ENCODE measurements around the gene SLC22A23. TPM values are rescaled to one million over a fixed set of nuclear protein-coding genes. Genes with fewer than 3 reads are reported as not detected.

Gene SLC22A23
- total RNA-seq, 1 experiment from 2014 or later: 38.2 TPM

DNA sequence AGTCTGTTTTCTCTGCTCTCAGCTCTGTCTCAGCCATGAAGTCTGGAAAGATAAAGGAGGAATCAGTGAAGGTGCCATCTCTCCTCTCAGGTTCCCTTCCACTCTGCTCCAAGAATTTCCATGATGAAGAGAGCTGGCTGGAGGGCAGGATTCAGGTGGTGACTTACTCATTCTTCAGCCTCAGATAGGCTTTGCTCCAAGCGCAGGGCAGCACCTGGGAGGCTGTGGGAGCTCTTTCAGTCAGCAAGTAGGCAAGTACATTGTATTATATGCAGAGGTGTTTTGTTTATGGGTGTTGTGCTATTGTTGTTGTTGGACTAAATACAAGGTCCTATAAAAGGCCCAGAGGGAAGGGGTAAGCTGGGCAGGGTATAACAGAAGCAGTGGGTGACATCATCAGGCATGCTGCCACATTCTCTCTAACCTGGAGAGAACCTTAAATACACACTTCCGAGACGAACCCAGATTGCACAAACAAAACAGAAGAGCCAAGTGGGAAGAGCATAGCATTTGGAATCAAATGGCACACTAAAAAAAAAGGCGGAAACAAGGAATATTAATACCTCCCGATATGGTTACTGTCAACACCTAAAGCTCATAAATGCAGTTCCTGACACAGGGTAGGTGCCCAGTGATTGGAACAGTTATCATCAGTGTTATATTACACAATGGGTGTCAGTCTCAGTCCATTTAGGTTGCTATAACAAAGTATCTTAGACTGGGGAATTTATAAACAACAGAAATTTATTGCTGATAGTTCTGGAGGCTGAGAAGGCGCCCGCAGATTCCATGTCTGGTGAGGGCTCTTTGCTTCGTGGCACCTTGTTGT lies 212.6 kb downstream of the SLC22A23 start:
- CTCF ChIA-PET: interaction anchor here (0.7 to 1.9 kb wide), 3 partner anchors 8 to 82 kb away, joined by 3 to 12 read pairs (median 3); no protein-coding TSS in a partner anchor
- no peak for ATAC-seq
- peaks cover 12% of the 10 kb centered on the region for H3K4me1 Mint-ChIP-seq

More for the DNA sequence above, 212.6 kb downstream of the SLC22A23 start:
- Mint-ChIP-seq H3K27ac (no peak overlapping the region), H3K27me3 (ENCODE audit: low read depth) (peaks cover 3% of the 10 kb centered on the region; the same call in 1 of the 2 replicates), H3K36me3 (no peaks in the 10 kb centered on the region; the same call in 1 of the 2 replicates), H3K9me3 (no peaks in the 10 kb centered on the region; the same call in 1 of the 2 replicates), H3K4me3 (no peak overlapping the region)
- TF ChIP-seq GRHL2 (CRISPR knock-in tag; IDR thresholded peaks at IDR 0.05; ENCODE audit: insufficient replicate concordance, severe bottlenecking): no peak
- no peak for TF ChIP-seq SP1 (CRISPR knock-in tag; conservative IDR thresholded peaks at IDR 0.05)
- no peak for TF ChIP-seq SOX15 (CRISPR knock-in tag; IDR thresholded peaks at IDR 0.05)
- no peak for TF ChIP-seq CREB1 (CRISPR knock-in tag; IDR thresholded peaks at IDR 0.05)
- no peak for TF ChIP-seq ZNF232 (CRISPR knock-in tag; IDR thresholded peaks at IDR 0.05)
- TF ChIP-seq, protein P1, sequence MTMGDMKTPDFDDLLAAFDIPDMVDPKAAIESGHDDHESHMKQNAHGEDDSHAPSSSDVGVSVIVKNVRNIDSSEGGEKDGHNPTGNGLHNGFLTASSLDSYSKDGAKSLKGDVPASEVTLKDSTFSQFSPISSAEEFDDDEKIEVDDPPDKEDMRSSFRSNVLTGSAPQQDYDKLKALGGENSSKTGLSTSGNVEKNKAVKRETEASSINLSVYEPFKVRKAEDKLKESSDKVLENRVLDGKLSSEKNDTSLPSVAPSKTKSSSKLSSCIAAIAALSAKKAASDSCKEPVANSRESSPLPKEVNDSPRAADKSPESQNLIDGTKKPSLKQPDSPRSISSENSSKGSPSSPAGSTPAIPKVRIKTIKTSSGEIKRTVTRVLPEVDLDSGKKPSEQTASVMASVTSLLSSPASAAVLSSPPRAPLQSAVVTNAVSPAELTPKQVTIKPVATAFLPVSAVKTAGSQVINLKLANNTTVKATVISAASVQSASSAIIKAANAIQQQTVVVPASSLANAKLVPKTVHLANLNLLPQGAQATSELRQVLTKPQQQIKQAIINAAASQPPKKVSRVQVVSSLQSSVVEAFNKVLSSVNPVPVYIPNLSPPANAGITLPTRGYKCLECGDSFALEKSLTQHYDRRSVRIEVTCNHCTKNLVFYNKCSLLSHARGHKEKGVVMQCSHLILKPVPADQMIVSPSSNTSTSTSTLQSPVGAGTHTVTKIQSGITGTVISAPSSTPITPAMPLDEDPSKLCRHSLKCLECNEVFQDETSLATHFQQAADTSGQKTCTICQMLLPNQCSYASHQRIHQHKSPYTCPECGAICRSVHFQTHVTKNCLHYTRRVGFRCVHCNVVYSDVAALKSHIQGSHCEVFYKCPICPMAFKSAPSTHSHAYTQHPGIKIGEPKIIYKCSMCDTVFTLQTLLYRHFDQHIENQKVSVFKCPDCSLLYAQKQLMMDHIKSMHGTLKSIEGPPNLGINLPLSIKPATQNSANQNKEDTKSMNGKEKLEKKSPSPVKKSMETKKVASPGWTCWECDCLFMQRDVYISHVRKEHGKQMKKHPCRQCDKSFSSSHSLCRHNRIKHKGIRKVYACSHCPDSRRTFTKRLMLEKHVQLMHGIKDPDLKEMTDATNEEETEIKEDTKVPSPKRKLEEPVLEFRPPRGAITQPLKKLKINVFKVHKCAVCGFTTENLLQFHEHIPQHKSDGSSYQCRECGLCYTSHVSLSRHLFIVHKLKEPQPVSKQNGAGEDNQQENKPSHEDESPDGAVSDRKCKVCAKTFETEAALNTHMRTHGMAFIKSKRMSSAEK (CRISPR knock-in tag; IDR thresholded peaks at IDR 0.05; ENCODE audit: borderline replicate concordance): no peak
- TF ChIP-seq, protein P2, sequence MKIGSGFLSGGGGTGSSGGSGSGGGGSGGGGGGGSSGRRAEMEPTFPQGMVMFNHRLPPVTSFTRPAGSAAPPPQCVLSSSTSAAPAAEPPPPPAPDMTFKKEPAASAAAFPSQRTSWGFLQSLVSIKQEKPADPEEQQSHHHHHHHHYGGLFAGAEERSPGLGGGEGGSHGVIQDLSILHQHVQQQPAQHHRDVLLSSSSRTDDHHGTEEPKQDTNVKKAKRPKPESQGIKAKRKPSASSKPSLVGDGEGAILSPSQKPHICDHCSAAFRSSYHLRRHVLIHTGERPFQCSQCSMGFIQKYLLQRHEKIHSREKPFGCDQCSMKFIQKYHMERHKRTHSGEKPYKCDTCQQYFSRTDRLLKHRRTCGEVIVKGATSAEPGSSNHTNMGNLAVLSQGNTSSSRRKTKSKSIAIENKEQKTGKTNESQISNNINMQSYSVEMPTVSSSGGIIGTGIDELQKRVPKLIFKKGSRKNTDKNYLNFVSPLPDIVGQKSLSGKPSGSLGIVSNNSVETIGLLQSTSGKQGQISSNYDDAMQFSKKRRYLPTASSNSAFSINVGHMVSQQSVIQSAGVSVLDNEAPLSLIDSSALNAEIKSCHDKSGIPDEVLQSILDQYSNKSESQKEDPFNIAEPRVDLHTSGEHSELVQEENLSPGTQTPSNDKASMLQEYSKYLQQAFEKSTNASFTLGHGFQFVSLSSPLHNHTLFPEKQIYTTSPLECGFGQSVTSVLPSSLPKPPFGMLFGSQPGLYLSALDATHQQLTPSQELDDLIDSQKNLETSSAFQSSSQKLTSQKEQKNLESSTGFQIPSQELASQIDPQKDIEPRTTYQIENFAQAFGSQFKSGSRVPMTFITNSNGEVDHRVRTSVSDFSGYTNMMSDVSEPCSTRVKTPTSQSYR (CRISPR knock-in tag; IDR thresholded peaks at IDR 0.05): no peak
- TF ChIP-seq, protein P3, sequence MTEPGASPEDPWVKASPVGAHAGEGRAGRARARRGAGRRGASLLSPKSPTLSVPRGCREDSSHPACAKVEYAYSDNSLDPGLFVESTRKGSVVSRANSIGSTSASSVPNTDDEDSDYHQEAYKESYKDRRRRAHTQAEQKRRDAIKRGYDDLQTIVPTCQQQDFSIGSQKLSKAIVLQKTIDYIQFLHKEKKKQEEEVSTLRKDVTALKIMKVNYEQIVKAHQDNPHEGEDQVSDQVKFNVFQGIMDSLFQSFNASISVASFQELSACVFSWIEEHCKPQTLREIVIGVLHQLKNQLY (CRISPR knock-in tag; IDR thresholded peaks at IDR 0.05): no peak
- TF ChIP-seq TEAD1 (CRISPR knock-in tag; IDR thresholded peaks at IDR 0.05): no peak
- no peak for TF ChIP-seq OVOL2 (CRISPR knock-in tag; IDR thresholded peaks at IDR 0.05; ENCODE audit: borderline replicate concordance)
- no peak for TF ChIP-seq ZNF671 (CRISPR knock-in tag; IDR thresholded peaks at IDR 0.05)
- TF ChIP-seq, protein P4, sequence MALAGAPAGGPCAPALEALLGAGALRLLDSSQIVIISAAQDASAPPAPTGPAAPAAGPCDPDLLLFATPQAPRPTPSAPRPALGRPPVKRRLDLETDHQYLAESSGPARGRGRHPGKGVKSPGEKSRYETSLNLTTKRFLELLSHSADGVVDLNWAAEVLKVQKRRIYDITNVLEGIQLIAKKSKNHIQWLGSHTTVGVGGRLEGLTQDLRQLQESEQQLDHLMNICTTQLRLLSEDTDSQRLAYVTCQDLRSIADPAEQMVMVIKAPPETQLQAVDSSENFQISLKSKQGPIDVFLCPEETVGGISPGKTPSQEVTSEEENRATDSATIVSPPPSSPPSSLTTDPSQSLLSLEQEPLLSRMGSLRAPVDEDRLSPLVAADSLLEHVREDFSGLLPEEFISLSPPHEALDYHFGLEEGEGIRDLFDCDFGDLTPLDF (CRISPR knock-in tag; IDR thresholded peaks at IDR 0.05): no peak
- TF ChIP-seq, protein P5, sequence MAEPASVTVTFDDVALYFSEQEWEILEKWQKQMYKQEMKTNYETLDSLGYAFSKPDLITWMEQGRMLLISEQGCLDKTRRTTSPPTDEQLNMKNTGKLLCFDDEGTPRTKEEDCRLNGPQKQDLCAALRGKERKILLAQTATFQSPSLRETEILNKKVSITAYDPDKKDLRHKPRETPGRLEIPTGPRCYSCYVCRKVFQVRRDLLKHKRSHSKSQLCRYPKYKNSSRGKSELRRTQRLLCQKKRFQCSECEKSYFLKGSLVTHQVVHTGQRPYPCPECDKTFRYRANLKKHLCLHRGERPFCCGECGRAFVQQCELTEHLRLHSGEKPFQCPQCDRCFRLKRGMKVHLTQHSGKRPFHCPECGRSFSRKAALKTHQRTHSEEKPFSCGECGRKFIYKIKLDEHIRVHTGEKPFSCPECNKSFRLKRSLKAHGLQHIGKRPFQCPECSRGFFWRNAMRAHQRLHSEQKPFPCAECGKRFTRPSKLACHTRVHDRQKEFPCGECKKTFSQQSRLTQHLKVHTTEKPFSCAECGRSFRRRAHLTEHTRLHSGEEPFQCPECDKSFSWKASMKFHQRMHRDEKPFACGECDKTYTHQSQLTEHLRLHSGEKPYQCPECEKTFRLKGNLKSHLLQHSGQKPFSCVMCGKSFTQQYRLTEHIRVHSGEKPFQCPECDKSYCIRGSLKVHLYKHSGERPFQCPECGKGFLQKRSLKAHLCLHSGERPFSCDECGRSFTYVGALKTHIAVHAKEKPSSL (CRISPR knock-in tag; conservative IDR thresholded peaks at IDR 0.05): no peak
- TF ChIP-seq RORB (CRISPR knock-in tag; IDR thresholded peaks at IDR 0.05): no peak
- DNase-seq (ENCODE audit: low spot score): no peak
- POLR2A ChIA-PET: interaction anchor here (0.6 kb wide), 1 partner anchor 335 kb away, joined by 3 read pairs; no protein-coding TSS in a partner anchor
